Loucy (cell line): ENCODE data around the gene POU2F2.

ENCODE experiments used
- EZH2phosphoT487 ChIP-seq: fragments of 200-600 bp; IDR thresholded peaks from 2 replicates; pipeline ENCODE4 v1.6.1; 2018; ENCODE audit warnings: antibody characterized with exemption, mild to moderate bottlenecking, moderate library complexity, borderline replicate concordance
- TF ChIP-seq, protein P1 (sequence below): fragments of 200-600 bp; sonication (generic); conservative IDR thresholded peaks from 2 replicates; pipeline ENCODE4 v1.5.1; 2014; ENCODE audit warnings: mild to moderate bottlenecking, antibody characterized with exemption, low read length

GRCh38 chr19:42037649-42038048 is 94.6 kb downstream of the POU2F2 start:
- TF ChIP-seq, protein P1, sequence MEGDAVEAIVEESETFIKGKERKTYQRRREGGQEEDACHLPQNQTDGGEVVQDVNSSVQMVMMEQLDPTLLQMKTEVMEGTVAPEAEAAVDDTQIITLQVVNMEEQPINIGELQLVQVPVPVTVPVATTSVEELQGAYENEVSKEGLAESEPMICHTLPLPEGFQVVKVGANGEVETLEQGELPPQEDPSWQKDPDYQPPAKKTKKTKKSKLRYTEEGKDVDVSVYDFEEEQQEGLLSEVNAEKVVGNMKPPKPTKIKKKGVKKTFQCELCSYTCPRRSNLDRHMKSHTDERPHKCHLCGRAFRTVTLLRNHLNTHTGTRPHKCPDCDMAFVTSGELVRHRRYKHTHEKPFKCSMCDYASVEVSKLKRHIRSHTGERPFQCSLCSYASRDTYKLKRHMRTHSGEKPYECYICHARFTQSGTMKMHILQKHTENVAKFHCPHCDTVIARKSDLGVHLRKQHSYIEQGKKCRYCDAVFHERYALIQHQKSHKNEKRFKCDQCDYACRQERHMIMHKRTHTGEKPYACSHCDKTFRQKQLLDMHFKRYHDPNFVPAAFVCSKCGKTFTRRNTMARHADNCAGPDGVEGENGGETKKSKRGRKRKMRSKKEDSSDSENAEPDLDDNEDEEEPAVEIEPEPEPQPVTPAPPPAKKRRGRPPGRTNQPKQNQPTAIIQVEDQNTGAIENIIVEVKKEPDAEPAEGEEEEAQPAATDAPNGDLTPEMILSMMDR = no peak
- TF ChIP-seq EZH2phosphoT487 = no peak
